ENCODE data around the gene ANP32E. TPM values are rescaled to one million over a fixed set of nuclear protein-coding genes. Genes with fewer than 3 reads are reported as not detected.
"Not testable (repeated sequence)": the region's sequence is repeated elsewhere in the genome, so short reads cannot be mapped to it uniquely, and the experiment has no call there.

The ANP32E gene
- total RNA-seq, 2 experiments from 2014 or later = 185 TPM

DNA sequence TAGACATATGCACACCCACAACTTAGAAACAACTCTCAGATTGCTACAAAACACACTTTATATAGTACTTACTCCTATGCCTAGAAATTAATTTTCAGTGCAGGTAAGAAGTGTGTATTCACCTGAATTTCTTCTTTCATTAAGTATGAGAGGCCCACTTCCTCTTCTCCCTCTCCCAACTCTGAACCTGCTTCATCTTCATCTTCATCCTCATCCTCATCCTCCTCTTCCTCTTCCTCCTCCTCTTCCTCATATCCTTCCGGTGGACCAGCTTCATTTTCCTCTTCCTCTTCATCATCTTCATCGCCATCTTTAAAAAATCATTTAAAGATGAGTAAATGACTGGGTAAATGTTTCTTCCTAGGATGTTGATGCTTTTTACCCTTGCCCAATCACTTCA lies 9.4 kb downstream of the ANP32E start:
- H3K4me3 Mint-ChIP-seq = no peak overlapping the region
- H3K27me3 Mint-ChIP-seq = no peaks in the 10 kb centered on the region
- no peak for DNase-seq
- ChIA-PET CTCF (no interaction called here), POLR2A (interaction anchor here (1.8 to 2.9 kb wide), 2 partner anchors 9 to 13 kb away, joined by 7 to 11 read pairs; partner anchors contain the start of gene ANP32E)
- H3K36me3 Mint-ChIP-seq (ENCODE audit: low read depth) = peaks cover 65% of the 10 kb centered on the region
- peaks cover 32% of the 10 kb centered on the region for H3K4me1 Mint-ChIP-seq
- H3K9me3 Mint-ChIP-seq = no peaks in the 10 kb centered on the region
- peak overlapping the region; percentile 44 for H3K27ac Mint-ChIP-seq

DNA sequence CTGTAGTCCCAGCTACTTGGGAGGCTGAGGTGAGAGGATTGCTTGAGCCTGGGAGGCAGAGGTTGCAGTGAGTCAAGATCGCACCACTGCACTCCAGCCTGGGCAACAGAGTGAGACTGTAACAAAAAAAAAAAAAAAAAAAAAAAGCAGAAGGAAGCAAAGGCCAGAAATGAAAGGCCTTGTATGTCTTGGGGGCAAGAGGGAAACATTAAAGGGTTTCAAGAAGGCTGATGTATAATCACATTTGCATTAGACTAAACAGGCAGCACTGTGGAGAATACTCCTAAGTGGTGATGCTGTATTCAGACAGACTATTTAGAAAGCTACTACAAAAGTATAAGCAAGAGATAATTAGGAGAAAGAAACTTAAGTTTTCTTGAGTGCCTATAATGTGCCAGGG lies 10.4 kb downstream of the ANP32E start:
- H3K9me3 Mint-ChIP-seq = no peaks in the 10 kb centered on the region
- H3K4me3 Mint-ChIP-seq = no peak overlapping the region
- no peaks in the 10 kb centered on the region for H3K27me3 Mint-ChIP-seq
- CTCF ChIA-PET = interaction anchor here (1.1 to 1.4 kb wide), 2 partner anchors 38 to 44 kb away, joined by 3 to 6 read pairs; partner anchors contain the start of gene APH1A
- no peak overlapping the region for H3K27ac Mint-ChIP-seq
- H3K4me1 Mint-ChIP-seq = peaks cover 32% of the 10 kb centered on the region
- DNase-seq = no peak
- H3K36me3 Mint-ChIP-seq (ENCODE audit: low read depth) = peaks cover 68% of the 10 kb centered on the region
- POLR2A ChIA-PET = interaction anchor here (1.7 to 2.9 kb wide), 3 partner anchors 8 to 12 kb away, joined by 7 to 14 read pairs (median 11); partner anchors contain the start of gene ANP32E

DNA sequence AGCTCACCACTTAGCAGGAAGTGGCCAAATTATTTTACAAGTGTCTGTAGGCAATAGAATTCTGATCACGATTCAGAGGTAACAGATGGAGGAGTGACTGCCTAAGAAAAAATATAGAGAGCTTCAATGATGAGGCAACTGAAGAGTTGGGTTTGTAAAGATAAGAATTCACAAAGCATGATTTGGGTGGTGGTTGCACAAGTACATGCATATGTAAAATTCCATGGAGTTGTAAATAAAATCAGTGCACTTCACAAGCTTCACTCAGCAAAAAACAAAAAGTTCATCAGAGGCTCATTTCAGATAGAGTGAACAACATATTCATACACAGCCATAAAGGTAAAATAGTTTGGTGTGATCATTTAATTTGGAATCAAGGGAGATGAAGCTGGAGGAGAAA lies 10.9 kb downstream of the ANP32E start:
- H3K27me3 Mint-ChIP-seq = no peaks in the 10 kb centered on the region
- peaks cover 30% of the 10 kb centered on the region for H3K4me1 Mint-ChIP-seq
- POLR2A ChIA-PET = interaction anchor here (1.7 to 2.9 kb wide), 3 partner anchors 9 to 11 kb away, joined by 7 to 14 read pairs (median 11); partner anchors contain the start of gene ANP32E
- no peak overlapping the region for H3K4me3 Mint-ChIP-seq
- H3K36me3 Mint-ChIP-seq (ENCODE audit: low read depth) = peaks cover 71% of the 10 kb centered on the region
- CTCF ChIA-PET = interaction anchor here (1.1 to 2.0 kb wide), 3 partner anchors 9 to 44 kb away, joined by 3 to 8 read pairs (median 6); partner anchors contain the start of gene APH1A
- no peak overlapping the region for H3K27ac Mint-ChIP-seq
- H3K9me3 Mint-ChIP-seq = no peaks in the 10 kb centered on the region
- no peak for DNase-seq

DNA sequence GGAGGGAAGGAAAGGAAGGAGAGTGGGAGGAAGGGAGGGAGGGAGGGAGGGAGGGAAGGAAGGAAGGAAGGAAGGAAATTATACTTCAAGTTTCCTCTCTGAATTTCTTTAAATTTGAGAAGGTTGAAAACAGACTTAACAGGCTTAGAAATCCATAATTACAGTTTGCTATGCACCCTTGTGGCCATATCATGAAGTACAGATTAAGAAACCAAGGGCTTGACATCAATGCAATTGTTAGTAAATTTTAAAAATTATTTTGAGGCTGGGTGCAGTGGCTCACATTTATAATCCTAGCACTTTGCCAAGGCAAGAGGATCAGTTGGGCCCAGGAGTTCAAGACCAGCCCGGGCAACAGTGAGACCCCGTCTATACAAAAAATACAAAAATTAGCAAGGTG lies 14.4 kb downstream of the ANP32E start:
- Mint-ChIP-seq H3K27ac (no peak overlapping the region), H3K9me3 (no peaks in the 10 kb centered on the region), H3K27me3 (no peaks in the 10 kb centered on the region), H3K4me1 (peaks cover 18% of the 10 kb centered on the region), H3K36me3 (ENCODE audit: low read depth) (peaks cover 61% of the 10 kb centered on the region), H3K4me3 (no peak overlapping the region)
- ChIA-PET CTCF (interaction anchor here (0.9 kb wide), 1 partner anchor 12 kb away, joined by 5 read pairs; no protein-coding TSS in a partner anchor), POLR2A (interaction anchor here (2.5 kb wide), 1 partner anchor 12 kb away, joined by 12 read pairs; no protein-coding TSS in a partner anchor)
- no peak for DNase-seq

DNA sequence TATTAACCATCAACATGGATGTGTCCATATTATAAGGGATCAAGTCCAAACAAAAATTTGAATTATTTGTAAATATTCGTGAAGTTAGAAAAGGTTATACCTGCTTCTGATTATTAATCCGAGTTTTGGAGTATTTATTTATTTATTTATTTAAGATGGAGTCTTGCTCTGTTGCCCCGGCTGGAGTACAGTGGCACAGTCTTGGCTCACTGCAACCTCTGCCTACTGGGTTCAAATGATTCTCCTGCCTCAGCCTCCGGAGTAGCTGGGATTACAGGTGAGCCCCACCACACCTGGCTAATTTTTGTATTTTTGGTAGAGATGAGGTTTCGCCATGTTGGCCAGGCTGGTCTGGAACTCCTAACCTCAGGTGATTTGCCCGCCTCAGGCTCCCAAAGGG lies 20.1 kb downstream of the ANP32E start:
- not testable (repeated sequence) for H3K9me3 Mint-ChIP-seq, H3K4me3 Mint-ChIP-seq, DNase-seq, H3K27me3 Mint-ChIP-seq, H3K27ac Mint-ChIP-seq
- POLR2A ChIA-PET = interaction anchor here (0.6 to 3.3 kb wide), 2 partner anchors 15 to 18 kb away, joined by 3 to 31 read pairs; partner anchors contain the start of gene ANP32E
- CTCF ChIA-PET = interaction anchor here (1.7 kb wide), 2 partner anchors 18 to 29 kb away, joined by 5 to 12 read pairs; no protein-coding TSS in a partner anchor
- Mint-ChIP-seq H3K36me3 (ENCODE audit: low read depth) (peaks cover 23% of the 10 kb centered on the region), H3K4me1 (peaks cover 23% of the 10 kb centered on the region)

DNA sequence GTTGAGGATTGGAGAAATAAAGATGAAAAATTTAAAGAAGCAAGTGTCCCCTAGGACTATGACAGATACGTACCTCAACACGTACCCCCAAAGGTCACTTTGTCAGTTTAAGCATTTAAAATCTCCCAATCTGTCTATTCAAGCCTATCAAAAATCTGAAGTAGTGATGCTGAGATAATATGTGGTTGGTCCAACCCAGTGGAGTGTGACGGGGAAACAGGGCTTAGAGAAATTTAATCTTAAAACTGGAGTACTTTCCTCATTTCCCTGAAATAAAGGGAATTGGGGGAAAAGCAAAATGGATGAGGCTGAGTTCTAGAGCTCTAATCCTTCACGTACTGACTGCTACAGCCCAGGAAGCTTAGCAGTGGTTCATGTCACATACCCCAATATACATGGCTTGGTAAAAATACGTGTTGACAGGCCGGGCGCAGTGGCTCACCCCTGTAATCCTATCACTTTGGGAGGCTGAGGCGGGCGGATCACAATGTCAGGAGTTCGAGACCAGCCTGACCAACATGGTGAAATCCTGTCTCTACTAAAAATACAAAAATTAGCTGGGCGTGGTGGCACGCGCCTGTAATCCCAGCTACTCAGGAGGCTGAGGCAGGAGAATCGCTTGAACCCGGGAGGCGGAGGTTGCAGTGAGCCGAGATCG lies 21.7 kb downstream of the ANP32E start:
- H3K4me1 Mint-ChIP-seq = peaks cover 21% of the 10 kb centered on the region
- ChIA-PET POLR2A (interaction anchor here (0.7 to 3.3 kb wide), 4 partner anchors 11 to 365 kb away, joined by 3 to 31 read pairs (median 8); partner anchors contain the start of genes ANP32E and MCL1), CTCF (interaction anchor here (0.7 to 1.7 kb wide), 5 partner anchors 8 to 1574 kb away, joined by 3 to 12 read pairs (median 4); no protein-coding TSS in a partner anchor)
- H3K27ac Mint-ChIP-seq = peak overlapping the region; percentile 93
- not testable (repeated sequence) for H3K9me3 Mint-ChIP-seq; DNase-seq; H3K27me3 Mint-ChIP-seq; H3K36me3 Mint-ChIP-seq (ENCODE audit: low read depth)
- peak overlapping the region; percentile 78 for H3K4me3 Mint-ChIP-seq

DNA sequence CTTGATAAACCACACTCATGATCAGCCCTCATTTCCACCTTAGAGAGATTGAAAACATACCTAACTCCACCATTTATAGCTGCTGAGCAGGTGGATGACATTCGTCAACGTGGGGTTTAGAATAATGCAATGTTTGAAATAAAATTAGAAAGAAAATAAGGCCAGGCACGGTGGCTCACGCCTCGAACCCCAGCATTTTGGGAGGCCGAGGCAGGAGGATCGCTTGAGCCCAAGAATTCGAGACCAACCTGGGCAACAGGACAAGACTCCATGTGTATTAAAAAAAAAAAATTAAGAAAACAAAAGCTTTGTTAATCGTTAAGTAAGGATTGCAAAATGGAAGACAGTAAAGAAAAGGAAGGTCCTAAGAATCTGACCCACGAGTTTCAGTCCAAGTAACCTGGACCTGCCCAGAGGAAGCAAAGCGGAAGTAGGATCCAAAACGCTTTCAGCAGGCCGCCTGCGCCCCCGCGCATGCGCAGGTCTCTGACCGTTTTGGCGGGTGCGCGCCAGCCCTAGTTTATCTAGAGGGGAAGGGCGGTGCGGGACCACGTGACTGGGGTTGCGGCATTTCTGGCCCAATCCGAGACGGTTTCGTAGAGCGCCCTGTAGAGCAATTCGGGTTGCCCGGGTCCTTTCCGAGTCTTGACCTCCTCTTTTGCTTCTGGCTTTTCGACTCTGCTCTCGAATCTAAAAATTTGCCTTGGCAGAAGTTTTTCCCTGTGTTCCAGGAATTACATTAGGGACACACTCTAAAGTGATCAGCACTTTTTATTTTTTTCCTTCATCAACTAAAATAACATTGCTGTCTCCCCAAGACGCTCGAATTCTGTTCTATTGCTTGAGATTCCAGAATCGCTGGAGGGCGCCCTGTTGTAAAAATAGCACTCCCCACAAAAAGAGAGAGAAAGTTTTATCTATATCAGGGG lies 22.5 kb downstream of the ANP32E start:
- H3K27me3 Mint-ChIP-seq = no peaks in the 10 kb centered on the region
- no peaks in the 10 kb centered on the region for H3K9me3 Mint-ChIP-seq
- ChIA-PET POLR2A (interaction anchor here (0.7 to 3.3 kb wide), 13 partner anchors 11 to 370 kb away, joined by 3 to 31 read pairs (median 5); partner anchors contain the start of genes ANP32E and VPS45), CTCF (interaction anchor here (1.1 to 1.7 kb wide), 2 partner anchors 9 to 26 kb away, joined by 3 to 13 read pairs; no protein-coding TSS in a partner anchor)
- H3K27ac Mint-ChIP-seq = peak overlapping the region; percentile 93
- peak; percentile 95 for DNase-seq
- peaks cover 21% of the 10 kb centered on the region for H3K4me1 Mint-ChIP-seq
- H3K36me3 Mint-ChIP-seq (ENCODE audit: low read depth) = peaks cover 3% of the 10 kb centered on the region
- peak overlapping the region; percentile 78 for H3K4me3 Mint-ChIP-seq

DNA sequence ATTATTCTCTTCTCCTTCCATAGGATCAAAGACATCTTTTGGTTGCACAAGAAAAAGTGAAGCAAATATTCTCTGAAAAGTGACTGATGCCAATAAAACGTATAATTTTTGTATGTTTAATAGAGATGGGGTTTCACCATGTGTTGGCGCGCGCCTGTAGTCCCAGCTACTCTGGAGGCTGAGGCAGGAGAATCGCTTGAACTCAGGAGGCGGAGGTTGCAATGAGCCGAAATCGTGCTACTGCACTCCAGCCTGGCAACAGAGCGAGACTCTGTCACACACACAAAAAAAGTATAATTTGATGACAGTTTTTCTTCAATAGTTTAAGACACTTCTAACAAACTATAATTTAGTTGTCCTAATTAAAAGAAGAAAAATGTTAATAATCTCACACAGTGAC lies 23.8 kb downstream of the ANP32E start:
- Mint-ChIP-seq H3K4me1 (peaks cover 21% of the 10 kb centered on the region), H3K9me3 (no peaks in the 10 kb centered on the region), H3K4me3 (no peak overlapping the region), H3K36me3 (ENCODE audit: low read depth) (no peaks in the 10 kb centered on the region), H3K27ac (no peak overlapping the region), H3K27me3 (peaks cover 2% of the 10 kb centered on the region)
- CTCF ChIA-PET = interaction anchor here (1.7 kb wide), 1 partner anchor 25 kb away, joined by 13 read pairs; no protein-coding TSS in a partner anchor
- no peak for DNase-seq
- POLR2A ChIA-PET = interaction anchor here (1.2 to 1.9 kb wide), 3 partner anchors 21 to 202 kb away, joined by 3 to 11 read pairs (median 7); no protein-coding TSS in a partner anchor

DNA sequence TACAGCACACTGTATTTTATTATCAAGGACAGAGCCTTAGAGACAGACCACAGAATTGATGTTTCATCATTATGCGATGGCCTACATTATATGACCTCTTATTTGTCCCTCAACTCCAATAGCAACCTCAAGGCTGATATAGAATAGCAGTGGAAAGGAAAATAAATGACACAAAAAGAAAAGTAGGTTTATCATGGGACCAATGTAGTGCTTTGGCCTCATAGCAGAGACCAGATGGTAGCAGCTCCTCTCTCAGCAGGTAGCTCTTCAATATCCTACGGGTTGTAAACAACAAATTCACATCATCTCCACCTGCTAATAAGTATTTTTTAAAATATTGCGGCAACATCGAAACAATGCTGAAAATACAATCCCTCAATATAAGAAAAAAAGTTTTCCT lies 25.2 kb downstream of the ANP32E start:
- POLR2A ChIA-PET = no interaction called here
- Mint-ChIP-seq H3K4me1 (peaks cover 21% of the 10 kb centered on the region), H3K9me3 (no peaks in the 10 kb centered on the region), H3K27ac (no peak overlapping the region), H3K36me3 (ENCODE audit: low read depth) (no peaks in the 10 kb centered on the region), H3K27me3 (peaks cover 5% of the 10 kb centered on the region), H3K4me3 (no peak overlapping the region)
- no peak for DNase-seq
- CTCF ChIA-PET = interaction anchor here (0.8 to 1.1 kb wide), 2 partner anchors 12 to 24 kb away, joined by 3 to 4 read pairs; no protein-coding TSS in a partner anchor

DNA sequence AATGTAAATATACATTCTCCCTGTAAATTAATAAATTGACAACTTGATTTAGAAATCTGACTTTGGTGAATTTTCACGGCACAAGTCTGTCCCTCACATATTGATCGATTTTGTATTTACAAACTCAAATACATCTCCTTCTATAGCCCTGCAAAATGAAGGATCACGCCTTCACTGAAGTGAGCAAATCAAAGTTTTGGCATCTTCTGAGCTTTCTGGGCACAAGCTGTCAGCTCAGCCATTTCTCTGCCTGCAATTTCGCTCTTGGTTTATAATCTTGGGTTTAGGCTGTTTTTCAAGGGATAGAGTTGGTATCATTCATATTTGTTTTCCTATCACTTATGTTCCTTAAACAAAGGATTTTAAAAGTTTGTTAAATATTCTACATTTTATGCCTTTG lies 25.8 kb downstream of the ANP32E start:
- Mint-ChIP-seq H3K9me3 (no peaks in the 10 kb centered on the region), H3K36me3 (ENCODE audit: low read depth) (no peaks in the 10 kb centered on the region), H3K27me3 (peaks cover 5% of the 10 kb centered on the region), H3K27ac (no peak overlapping the region), H3K4me1 (peaks cover 20% of the 10 kb centered on the region), H3K4me3 (no peak overlapping the region)
- CTCF ChIA-PET = interaction anchor here (0.8 to 1.1 kb wide), 2 partner anchors 13 to 23 kb away, joined by 3 to 4 read pairs; no protein-coding TSS in a partner anchor
- no peak for DNase-seq
- POLR2A ChIA-PET = interaction anchor here (0.6 kb wide), 1 partner anchor 294 kb away, joined by 3 read pairs; no protein-coding TSS in a partner anchor

DNA sequence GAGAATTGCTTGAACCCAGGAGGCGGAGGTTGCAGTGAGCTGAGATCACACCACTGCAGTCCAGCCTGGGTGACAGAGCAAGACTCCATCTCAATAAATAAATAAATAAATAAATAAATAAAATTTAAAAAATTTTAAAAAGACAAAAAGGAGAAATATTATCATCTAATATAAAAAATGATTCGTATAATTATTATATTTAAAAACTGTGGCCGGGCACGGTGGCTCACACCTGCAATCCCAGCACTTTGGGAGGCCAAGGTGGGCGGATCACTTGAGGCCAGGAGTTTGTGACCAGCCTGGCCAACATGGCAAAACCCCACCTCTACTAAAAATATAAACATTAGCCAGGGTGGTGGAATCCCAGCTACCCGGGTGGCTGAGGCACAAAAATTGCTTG lies 27.5 kb downstream of the ANP32E start:
- CTCF ChIA-PET; DNase-seq; H3K4me1 Mint-ChIP-seq; POLR2A ChIA-PET; H3K36me3 Mint-ChIP-seq (ENCODE audit: low read depth); H3K27me3 Mint-ChIP-seq; H3K27ac Mint-ChIP-seq; H3K9me3 Mint-ChIP-seq; H3K4me3 Mint-ChIP-seq: not testable (repeated sequence)

DNA sequence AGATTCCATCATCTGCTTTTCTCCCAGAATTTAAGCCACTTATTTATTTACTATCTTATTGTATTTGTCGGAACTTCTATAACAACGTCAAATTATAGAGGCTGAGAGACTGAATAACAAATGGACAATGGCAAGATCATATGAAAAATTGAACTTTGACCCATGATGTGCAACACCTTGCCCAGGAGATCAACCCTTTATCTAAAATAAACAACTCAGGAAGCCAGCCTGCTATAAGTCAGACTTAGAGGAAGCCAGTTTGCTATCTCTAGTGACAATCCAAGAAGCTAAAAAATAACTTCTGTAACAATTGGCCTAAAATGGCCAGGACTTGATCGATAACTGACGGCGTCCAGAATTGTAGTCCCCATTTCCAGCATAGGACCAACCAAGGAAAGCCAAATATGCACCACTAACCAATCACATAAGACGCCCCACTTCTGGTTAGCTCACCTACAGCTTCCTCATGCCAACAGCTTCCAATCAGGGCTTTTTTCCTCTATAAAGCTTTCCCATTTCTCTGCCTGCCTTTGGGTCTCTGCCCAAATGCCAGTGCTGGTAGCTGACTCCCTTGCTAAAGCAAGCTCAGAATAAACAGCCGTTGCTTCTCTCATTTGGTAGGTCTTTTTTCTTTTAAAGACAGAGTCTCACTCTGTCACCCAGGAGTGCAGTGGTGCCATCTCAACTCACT lies 28.5 kb downstream of the ANP32E start:
- DNase-seq = no peak
- no peaks in the 10 kb centered on the region for H3K36me3 Mint-ChIP-seq (ENCODE audit: low read depth)
- POLR2A ChIA-PET = no interaction called here
- H3K9me3 Mint-ChIP-seq = no peaks in the 10 kb centered on the region
- CTCF ChIA-PET = interaction anchor here (2.5 kb wide), 1 partner anchor 20 kb away, joined by 8 read pairs; no protein-coding TSS in a partner anchor
- H3K4me1 Mint-ChIP-seq = no peaks in the 10 kb centered on the region
- no peak overlapping the region for H3K4me3 Mint-ChIP-seq
- H3K27ac Mint-ChIP-seq = no peak overlapping the region
- H3K27me3 Mint-ChIP-seq = peaks cover 8% of the 10 kb centered on the region

Measured in activated CD4-positive, alpha-beta memory T cell treated with anti-CD3 and anti-CD28 coated beads, Interleukin-2, amount 10 ng/mL, durations not matched to agents 7 days and 5 days (primary cell).